Activated CD4-positive, alpha-beta memory T cell treated with anti-CD3 and anti-CD28 coated beads for 36 hours (primary cell): ENCODE data around the gene OR7G3. TPM values are rescaled to one million over a fixed set of nuclear protein-coding genes. Genes with fewer than 3 reads are reported as not detected.

ENCODE experiments used
- CTCF ChIA-PET: fragments of 350-600 bp; sonication (Branson Sonifier 250); formaldehyde crosslinking; loops from one replicate; lab custom pipeline; 2021; ENCODE audit warnings: antibody characterized with exemption, inconsistent platforms; lab: Charles Lee
- POLR2A ChIA-PET: fragments of 350-600 bp; sonication (Branson Sonifier 250); formaldehyde crosslinking; loops from one replicate; lab custom pipeline; 2021; ENCODE audit warnings: antibody characterized with exemption; lab: Charles Lee
- DNase-seq: peaks from one replicate; pipeline ENCODE4 v3.0.0-alpha.2; 2020
- H3K27ac Mint-ChIP-seq: one replicate; pipeline ENCODE4 v1.8.0; 2021; ENCODE audit warnings: mixed read lengths
- H3K27me3 Mint-ChIP-seq: one replicate; pipeline ENCODE4 v1.8.0; 2021; ENCODE audit warnings: mixed read lengths
- H3K36me3 Mint-ChIP-seq: one replicate; pipeline ENCODE4 v1.8.0; 2021; ENCODE audit warnings: mixed read lengths
- H3K4me1 Mint-ChIP-seq: one replicate; pipeline ENCODE4 v1.8.0; 2021; ENCODE audit warnings: low read depth, mixed read lengths
- H3K4me3 Mint-ChIP-seq: one replicate; pipeline ENCODE4 v1.8.0; 2021; ENCODE audit warnings: mild to moderate bottlenecking, mixed read lengths
- H3K9me3 Mint-ChIP-seq: one replicate; pipeline ENCODE4 v1.8.0; 2021; ENCODE audit warnings: mixed read lengths
- intact Hi-C: fragments of 100-400 bp; cut with micrococcal nuclease; formaldehyde crosslinking; loops from one replicate; pipeline ENCODE4 v1.15.1; 2023
- total RNA-seq, 2 experiments: library from RNA; stranded (reverse); gene quantifications; one replicate each; pipeline ENCODE4 v1.2.3, GENCODE V29; 2021

The OR7G3 gene
- not detected for total RNA-seq

- no peak for DNase-seq
- no peak within 1 kb of the TSS for H3K27ac Mint-ChIP-seq
- H3K9me3 Mint-ChIP-seq, result no peaks in the 10 kb centered on the region
- POLR2A ChIA-PET, result no interaction called here
- CTCF ChIA-PET, result no interaction called here
- no peaks in the 10 kb centered on the region for H3K36me3 Mint-ChIP-seq
- intact Hi-C loops, result no loop called here
- peaks cover 3% of the 10 kb centered on the region for H3K4me1 Mint-ChIP-seq
- H3K4me3 Mint-ChIP-seq, result no peak within 1 kb of the TSS
- H3K27me3 Mint-ChIP-seq, result peaks cover 13% of the 10 kb centered on the region
Observed at GRCh38 chr19:9126900-9127405, at the start of gene OR7G3. TSS of gene OR7G3 (minus strand) at chr19:9126950. CDS start at chr19:9126950, 0 bp downstream.

GRCh38 chr19:9175326-9175725 is 48.6 kb upstream of the OR7G3 start:
- POLR2A ChIA-PET, result no interaction called here
- Mint-ChIP-seq H3K36me3 (no peaks in the 10 kb centered on the region), H3K4me3 (no peak overlapping the region), H3K27ac (no peak overlapping the region), H3K9me3 (peaks cover 10% of the 10 kb centered on the region), H3K4me1 (no peaks in the 10 kb centered on the region), H3K27me3 (peaks cover 3% of the 10 kb centered on the region)
- intact Hi-C loops, result no loop called here
- CTCF ChIA-PET, result no interaction called here
- DNase-seq, result no peak

GRCh38 chr19:9171393-9171991 is 44.7 kb upstream of the OR7G3 start:
- Mint-ChIP-seq H3K36me3 (peaks cover 10% of the 10 kb centered on the region), H3K27me3 (no peaks in the 10 kb centered on the region), H3K27ac (no peak overlapping the region), H3K9me3 (peaks cover 13% of the 10 kb centered on the region), H3K4me1 (no peaks in the 10 kb centered on the region), H3K4me3 (no peak overlapping the region)
- DNase-seq, result no peak
- POLR2A ChIA-PET, result no interaction called here
- intact Hi-C loops, result no loop called here
- CTCF ChIA-PET, result interaction anchor here (0.7 kb wide), 1 partner anchor 50 kb away, joined by 4 read pairs; no protein-coding TSS in a partner anchor

GRCh38 chr19:9166846-9167245 is 40.1 kb upstream of the OR7G3 start:
- Mint-ChIP-seq H3K36me3 (peaks cover 46% of the 10 kb centered on the region), H3K9me3 (peaks cover 21% of the 10 kb centered on the region), H3K27ac (no peak overlapping the region), H3K27me3 (no peaks in the 10 kb centered on the region), H3K4me1 (no peaks in the 10 kb centered on the region), H3K4me3 (no peak overlapping the region)
- CTCF ChIA-PET, result no interaction called here
- intact Hi-C loops, result no loop called here
- no peak for DNase-seq
- POLR2A ChIA-PET, result no interaction called here

- Mint-ChIP-seq H3K36me3 (peaks cover 62% of the 10 kb centered on the region), H3K4me3 (no peak overlapping the region), H3K9me3 (peaks cover 26% of the 10 kb centered on the region), H3K27me3 (no peaks in the 10 kb centered on the region), H3K4me1 (no peaks in the 10 kb centered on the region), H3K27ac (no peak overlapping the region)
- CTCF ChIA-PET, result no interaction called here
- DNase-seq, result no peak
- intact Hi-C loops, result no loop called here
- POLR2A ChIA-PET, result no interaction called here
Observed at GRCh38 chr19:9165261-9165660, 38.5 kb upstream of the OR7G3 start.

- CTCF ChIA-PET, result no interaction called here
- Mint-ChIP-seq H3K4me3 (no peak overlapping the region), H3K4me1 (no peaks in the 10 kb centered on the region), H3K36me3 (peaks cover 88% of the 10 kb centered on the region), H3K27ac (no peak overlapping the region), H3K27me3 (no peaks in the 10 kb centered on the region), H3K9me3 (peaks cover 30% of the 10 kb centered on the region)
- POLR2A ChIA-PET, result no interaction called here
- intact Hi-C loops, result no loop called here
- DNase-seq, result no peak
Observed at GRCh38 chr19:9161427-9161826, 34.7 kb upstream of the OR7G3 start.

GRCh38 chr19:9159891-9160290 is 33.1 kb upstream of the OR7G3 start:
- H3K9me3 Mint-ChIP-seq, result peaks cover 32% of the 10 kb centered on the region
- DNase-seq, result no peak
- H3K27me3 Mint-ChIP-seq, result no peaks in the 10 kb centered on the region
- no peak overlapping the region for H3K27ac Mint-ChIP-seq
- POLR2A ChIA-PET, result no interaction called here
- intact Hi-C loops, result no loop called here
- peaks cover 91% of the 10 kb centered on the region for H3K36me3 Mint-ChIP-seq
- H3K4me3 Mint-ChIP-seq, result no peak overlapping the region
- peaks cover 7% of the 10 kb centered on the region for H3K4me1 Mint-ChIP-seq
- CTCF ChIA-PET, result no interaction called here

- ChIA-PET CTCF (interaction anchor here (1.0 kb wide), 1 partner anchor 49 kb away, joined by 3 read pairs; no protein-coding TSS in a partner anchor), POLR2A (interaction anchor here (0.6 kb wide), 1 partner anchor 13 kb away, joined by 5 read pairs; no protein-coding TSS in a partner anchor)
- no peak overlapping the region for H3K4me3 Mint-ChIP-seq
- no peak overlapping the region for H3K27ac Mint-ChIP-seq
- H3K27me3 Mint-ChIP-seq, result no peaks in the 10 kb centered on the region
- intact Hi-C loops, result no loop called here
- H3K36me3 Mint-ChIP-seq, result peaks cover 94% of the 10 kb centered on the region
- H3K4me1 Mint-ChIP-seq, result peaks cover 28% of the 10 kb centered on the region
- H3K9me3 Mint-ChIP-seq, result peaks cover 41% of the 10 kb centered on the region
- no peak for DNase-seq
Observed at GRCh38 chr19:9156304-9156703, 29.6 kb upstream of the OR7G3 start.

- peaks cover 35% of the 10 kb centered on the region for H3K4me1 Mint-ChIP-seq
Observed at GRCh38 chr19:9155591-9155990, 28.8 kb upstream of the OR7G3 start.

GRCh38 chr19:9151367-9151766 is 24.6 kb upstream of the OR7G3 start:
- peaks cover 68% of the 10 kb centered on the region for H3K4me1 Mint-ChIP-seq
- ChIA-PET CTCF (no interaction called here), POLR2A (no interaction called here)
- intact Hi-C loops, result no loop called here
- no peak overlapping the region for H3K4me3 Mint-ChIP-seq
- H3K36me3 Mint-ChIP-seq, result peaks cover 92% of the 10 kb centered on the region
- peaks cover 39% of the 10 kb centered on the region for H3K9me3 Mint-ChIP-seq
- no peak overlapping the region for H3K27ac Mint-ChIP-seq
- no peaks in the 10 kb centered on the region for H3K27me3 Mint-ChIP-seq
- no peak for DNase-seq

More at GRCh38 chr19:9155591-9155990, 28.8 kb upstream of the OR7G3 start:
- CTCF ChIA-PET, result interaction anchor here (1.0 kb wide), 1 partner anchor 50 kb away, joined by 3 read pairs; no protein-coding TSS in a partner anchor
- intact Hi-C loops, result no loop called here
- no peak for DNase-seq
- no peak overlapping the region for H3K4me3 Mint-ChIP-seq
- no peaks in the 10 kb centered on the region for H3K27me3 Mint-ChIP-seq
- H3K36me3 Mint-ChIP-seq, result peaks cover 94% of the 10 kb centered on the region
- H3K9me3 Mint-ChIP-seq, result peaks cover 40% of the 10 kb centered on the region
- peak overlapping the region; percentile 29 for H3K27ac Mint-ChIP-seq
- POLR2A ChIA-PET, result no interaction called here

- POLR2A ChIA-PET, result no interaction called here
- intact Hi-C loops, result no loop called here
- CTCF ChIA-PET, result no interaction called here
- peaks cover 69% of the 10 kb centered on the region for H3K4me1 Mint-ChIP-seq
- H3K36me3 Mint-ChIP-seq, result peaks cover 88% of the 10 kb centered on the region
- no peak overlapping the region for H3K4me3 Mint-ChIP-seq
- no peak overlapping the region for H3K27ac Mint-ChIP-seq
- no peak for DNase-seq
- peaks cover 42% of the 10 kb centered on the region for H3K9me3 Mint-ChIP-seq
- H3K27me3 Mint-ChIP-seq, result no peaks in the 10 kb centered on the region
Observed at GRCh38 chr19:9150650-9151049, 23.9 kb upstream of the OR7G3 start.

GRCh38 chr19:9149997-9150396 is 23.2 kb upstream of the OR7G3 start:
- no peak overlapping the region for H3K27ac Mint-ChIP-seq
- DNase-seq, result no peak
- POLR2A ChIA-PET, result no interaction called here
- H3K4me3 Mint-ChIP-seq, result no peak overlapping the region
- peaks cover 44% of the 10 kb centered on the region for H3K9me3 Mint-ChIP-seq
- CTCF ChIA-PET, result no interaction called here
- peaks cover 88% of the 10 kb centered on the region for H3K36me3 Mint-ChIP-seq
- intact Hi-C loops, result no loop called here
- peaks cover 66% of the 10 kb centered on the region for H3K4me1 Mint-ChIP-seq
- H3K27me3 Mint-ChIP-seq, result no peaks in the 10 kb centered on the region

GRCh38 chr19:9148697-9149096 is 21.9 kb upstream of the OR7G3 start:
- CTCF ChIA-PET, result no interaction called here
- no peaks in the 10 kb centered on the region for H3K27me3 Mint-ChIP-seq
- peaks cover 49% of the 10 kb centered on the region for H3K9me3 Mint-ChIP-seq
- H3K4me3 Mint-ChIP-seq, result no peak overlapping the region
- peaks cover 63% of the 10 kb centered on the region for H3K4me1 Mint-ChIP-seq
- peaks cover 89% of the 10 kb centered on the region for H3K36me3 Mint-ChIP-seq
- no peak for DNase-seq
- POLR2A ChIA-PET, result no interaction called here
- intact Hi-C loops, result no loop called here
- no peak overlapping the region for H3K27ac Mint-ChIP-seq
